Measurements from ENCODE around the gene EHBP1L1.

EHBP1L1 gene

GRCh38 chr11:65613091-65613928 lies 37.5 kb downstream of the EHBP1L1 start:
- DNase-seq (ENCODE audit: extremely low read depth in 1 of 2, low read depth in 1 of 2) = no peak

- peak; percentile 99 to 100 for DNase-seq (ENCODE audit: extremely low read depth in 1 of 2, low read depth in 1 of 2)
Measured at GRCh38 chr11:65615229-65615949, 39.5 kb downstream of the EHBP1L1 start, which contains the start of gene PCNX3. TSS of gene PCNX3 (plus strand) at chr11:65615776. CDS start at chr11:65616312, 536 bp downstream.

GRCh38 chr11:65615950-65616574 lies 40.2 kb downstream of the EHBP1L1 start:
- no peak for DNase-seq (ENCODE audit: extremely low read depth in 1 of 2, low read depth in 1 of 2)

- no peak for DNase-seq (ENCODE audit: extremely low read depth in 1 of 2, low read depth in 1 of 2)
Measured at GRCh38 chr11:65616575-65617001, 40.7 kb downstream of the EHBP1L1 start.

GRCh38 chr11:65617136-65617850 lies 41.4 kb downstream of the EHBP1L1 start:
- no peak for DNase-seq (ENCODE audit: extremely low read depth in 1 of 2, low read depth in 1 of 2)

GRCh38 chr11:65617990-65618751 lies 42.3 kb downstream of the EHBP1L1 start:
- no peak for DNase-seq (ENCODE audit: extremely low read depth in 1 of 2, low read depth in 1 of 2)

- no peak for DNase-seq (ENCODE audit: extremely low read depth in 1 of 2, low read depth in 1 of 2)
Measured at GRCh38 chr11:65618763-65619162, 42.9 kb downstream of the EHBP1L1 start.

- DNase-seq (ENCODE audit: extremely low read depth in 1 of 2, low read depth in 1 of 2) = no peak
Measured at GRCh38 chr11:65619281-65619928, 43.6 kb downstream of the EHBP1L1 start.

- DNase-seq (ENCODE audit: extremely low read depth in 1 of 2, low read depth in 1 of 2) = no peak
Measured at GRCh38 chr11:65620666-65621065, 44.8 kb downstream of the EHBP1L1 start.

GRCh38 chr11:65621460-65621859 lies 45.6 kb downstream of the EHBP1L1 start:
- DNase-seq (ENCODE audit: extremely low read depth in 1 of 2, low read depth in 1 of 2) = no peak

- DNase-seq (ENCODE audit: extremely low read depth in 1 of 2, low read depth in 1 of 2) = no peak
Measured at GRCh38 chr11:65622011-65622410, 46.2 kb downstream of the EHBP1L1 start.

- DNase-seq (ENCODE audit: extremely low read depth in 1 of 2, low read depth in 1 of 2) = no peak
Measured at GRCh38 chr11:65623177-65623576, 47.3 kb downstream of the EHBP1L1 start.

GRCh38 chr11:65623852-65624616 lies 48.2 kb downstream of the EHBP1L1 start:
- no peak for DNase-seq (ENCODE audit: extremely low read depth in 1 of 2, low read depth in 1 of 2)

- no peak for DNase-seq (ENCODE audit: extremely low read depth in 1 of 2, low read depth in 1 of 2)
Measured at GRCh38 chr11:65624931-65625627, 49.2 kb downstream of the EHBP1L1 start.

- peak in 1 of 2 donors; percentile 39 for DNase-seq (ENCODE audit: extremely low read depth in 1 of 2, low read depth in 1 of 2)
Measured at GRCh38 chr11:65625628-65626342, 49.9 kb downstream of the EHBP1L1 start.

GRCh38 chr11:65627202-65627601 lies 51.3 kb downstream of the EHBP1L1 start:
- DNase-seq (ENCODE audit: extremely low read depth in 1 of 2, low read depth in 1 of 2) = no peak

- no peak for DNase-seq (ENCODE audit: extremely low read depth in 1 of 2, low read depth in 1 of 2)
Measured at GRCh38 chr11:65629579-65629978, 53.7 kb downstream of the EHBP1L1 start.

- DNase-seq (ENCODE audit: extremely low read depth in 1 of 2, low read depth in 1 of 2) = no peak
Measured at GRCh38 chr11:65630215-65630614, 54.4 kb downstream of the EHBP1L1 start.
